GM12878 (cell line): ENCODE measurements around the gene WASF2. TPM values are rescaled to one million over a fixed set of nuclear protein-coding genes. Genes with fewer than 3 reads are reported as not detected.

Experiments
- ATAC-seq: fragments of 200-7000 bp; cut with Tn5 transposase; 3 replicates; pipeline ENCODE4 v1.9.1; 2020; ENCODE audit warnings: mild to moderate bottlenecking, moderate library complexity
- BruUV-seq: library from RNA; stranded (reverse); fragments of 400-500 nt; replicated peaks from 2 replicates; lab custom pipeline; 2021; lab: Mats Ljungman, UMichigan
- CTCF ChIA-PET: fragments of 300-600 bp; sonication (Branson Sonifier 250); formaldehyde crosslinking; extraction: SDS; loops from one replicate; lab custom pipeline; 2021; ENCODE audit warnings: inconsistent platforms; lab: Yijun Ruan, JAX
- POLR2A ChIA-PET: fragments of 350-600 bp; formaldehyde crosslinking; extraction: SDS; loops from one replicate; lab custom pipeline; 2021; ENCODE audit warnings: inconsistent platforms; lab: Charles Lee
- RAD21 ChIA-PET: fragments of 300-600 bp; sonication (Branson Sonifier 250); formaldehyde crosslinking; loops from one replicate; lab custom pipeline; 2023; ENCODE audit warnings: antibody characterized with exemption; ENCODE audit not compliant: unreplicated experiment; lab: Charles Lee
- SMC1A ChIA-PET: fragments of 300-600 bp; sonication (Branson Sonifier 250); formaldehyde crosslinking; loops from one replicate; lab custom pipeline; 2023; ENCODE audit not compliant: unreplicated experiment, uncharacterized antibody; lab: Charles Lee
- DNase-seq: peaks from one replicate; pipeline ENCODE4 v3.0.0-alpha.2; 2011; ENCODE audit warnings: low read depth, low spot score
- FAIRE-seq: peaks from 3 replicates; lab custom pipeline; 2011; peaks lifted over from hg19 to GRCh38; lab: Jason Lieb, UNC
- H2AFZ ChIP-seq: 2 replicates; pipeline ENCODE4 v1.6.0; 2011; ENCODE audit warnings: low read depth, low read length, control low read depth; ENCODE audit not compliant: control insufficient read depth
- H3K27ac ChIP-seq: 2 replicates; pipeline ENCODE4 v1.5.1; 2011; ENCODE audit warnings: control low read depth; ENCODE audit not compliant: control insufficient read depth, insufficient read depth
- H3K27me3 ChIP-seq, 2 experiments: replicated peaks in 1 of 2; 2 replicates each; pipeline versions ENCODE4 v1.6.0 to v1.6.1; 2011; ENCODE audit warnings: low read length in 1 of 2; ENCODE audit not compliant: control insufficient read depth in 2 of 2, insufficient read depth in 2 of 2
- H3K36me3 ChIP-seq, 2 experiments: 2 replicates each; pipeline ENCODE4 v1.5.1; 2011; ENCODE audit warnings: low read length in 1 of 2; ENCODE audit not compliant: control insufficient read depth in 2 of 2, insufficient read depth in 2 of 2
- H3K4me1 ChIP-seq: 2 replicates; pipeline ENCODE4 v1.6.1; 2011; ENCODE audit warnings: mild to moderate bottlenecking, low read length, moderate library complexity, mixed read lengths; ENCODE audit not compliant: control insufficient read depth, insufficient read depth
- H3K4me2 ChIP-seq: 2 replicates; pipeline ENCODE4 v1.6.0; 2011; ENCODE audit warnings: control low read depth; ENCODE audit not compliant: control insufficient read depth, insufficient read depth
- H3K4me3 ChIP-seq: fragments of 200-600 bp; sonication (generic); 2 replicates; pipeline ENCODE4 v1.5.1; 2016
- H3K79me2 ChIP-seq: 2 replicates; pipeline ENCODE4 v1.6.0; 2011; ENCODE audit warnings: low read length; ENCODE audit not compliant: control insufficient read depth, insufficient read depth
- H3K9ac ChIP-seq: 2 replicates; pipeline ENCODE4 v1.8.0; 2011; ENCODE audit warnings: low read length, control low read depth, mixed read lengths; ENCODE audit not compliant: control insufficient read depth, insufficient read depth
- H3K9me3 ChIP-seq: replicated peaks from 3 replicates; pipeline ENCODE4 v1.5.1; 2011; ENCODE audit warnings: mild to moderate bottlenecking, low read length; ENCODE audit not compliant: control insufficient read depth, insufficient read depth
- H4K20me1 ChIP-seq: 2 replicates; pipeline ENCODE4 v1.6.0; 2011; ENCODE audit not compliant: control insufficient read depth, insufficient read depth
- CBX3 ChIP-seq: fragments of 200-600 bp; sonication (generic); IDR thresholded peaks from 2 replicates; pipeline ENCODE4 v1.6.1; 2016; ENCODE audit warnings: low read depth, borderline replicate concordance
- CREB1 ChIP-seq: IDR thresholded peaks from 2 replicates; pipeline ENCODE4 v1.6.1; 2012; ENCODE audit warnings: low read depth, mild to moderate bottlenecking, inconsistent platforms
- CREM ChIP-seq: IDR thresholded peaks from 2 replicates; pipeline ENCODE4 v1.6.1; 2014; ENCODE audit warnings: antibody characterized with exemption, low read depth
- DPF2 ChIP-seq: fragments of 450-650 bp; IDR thresholded peaks from 2 replicates; pipeline ENCODE4 v1.6.1; 2017; ENCODE audit warnings: mild to moderate bottlenecking
- ELK1 ChIP-seq: IDR thresholded peaks from 2 replicates; pipeline ENCODE4 v1.6.1; 2012; ENCODE audit warnings: low read depth, low read length, improper control_type of control experiment
- FOXM1 ChIP-seq: IDR thresholded peaks from 2 replicates; pipeline ENCODE4 v1.6.1; 2012; ENCODE audit warnings: low read depth, mild to moderate bottlenecking, inconsistent platforms, low read length, moderate library complexity
- HCFC1 ChIP-seq: fragments of 150-350 bp; IDR thresholded peaks from 2 replicates; pipeline ENCODE4 v1.6.1; 2014; ENCODE audit warnings: low read length
- KAT2A ChIP-seq: conservative IDR thresholded peaks from 2 replicates; pipeline ENCODE4 v1.6.1; 2011; ENCODE audit warnings: low read depth, low read length; ENCODE audit not compliant: control insufficient read depth
- RFX5 ChIP-seq: IDR thresholded peaks from 2 replicates; pipeline ENCODE4 v1.6.1; 2011; ENCODE audit warnings: low read depth, low read length, improper control_type of control experiment
- SPI1 ChIP-seq: IDR thresholded peaks from 2 replicates; pipeline ENCODE4 v1.6.1; 2011; ENCODE audit warnings: low read depth, mild to moderate bottlenecking, low read length, moderate library complexity, borderline replicate concordance; ENCODE audit not compliant: insufficient read depth
- SRF ChIP-seq, 2 experiments: IDR thresholded peaks; 2 replicates each; pipeline ENCODE4 v1.6.1; 2011; ENCODE audit warnings: low read depth in 2 of 2, low read length in 2 of 2, mild to moderate bottlenecking in 1 of 2, moderate library complexity in 1 of 2
- WRNIP1 ChIP-seq: IDR thresholded peaks from 2 replicates; pipeline ENCODE4 v1.6.1; 2011; ENCODE audit warnings: low read depth, low read length, improper control_type of control experiment, borderline replicate concordance
- ZNF274 ChIP-seq: IDR thresholded peaks from one replicate; pipeline ENCODE4 v1.8.0; 2011; ENCODE audit not compliant: insufficient read length, insufficient read depth
- WGBS: methylation state at CpG from one replicate; pipeline ENCODE4 v1.1.6; 2016; ENCODE audit warnings: low lambda C conversion rate; ENCODE audit not compliant: insufficient replicate concordance, insufficient coverage; ENCODE audit errors: missing lambda C conversion rate; 5-methylcytosine and 5-hydroxymethylcytosine counted together
- in situ Hi-C: fragments of 300-500 bp; cut with MboI; formaldehyde crosslinking; loops from 9 replicates; pipeline ENCODE4 v1.14.3; 2018; ENCODE audit warnings: mixed read lengths
- intact Hi-C: fragments of 100-400 bp; cut with micrococcal nuclease; formaldehyde crosslinking; loops from one replicate; pipeline ENCODE4 v1.14.2; 2022; ENCODE audit not compliant: unreplicated experiment
- polyA plus RNA-seq, 11 experiments: library from polyadenylated mRNA; depleted of rRNA in 4 of 11; unstranded in 6 of 11; stranded (reverse) in 5 of 11; fragments of >200 nt; fragmentation: Nextera tagmentation in 4 of 11; fragmentation: Illumina TruSeq in 1 of 11; extraction: Ambion mirVana in 4 of 11; extraction: Trizol in 1 of 11; gene quantifications; 1 replicate in 1 of 11; 2 replicates in 10 of 11; pipeline versions ENCODE4 v1.2.1 to v1.2.3, GENCODE V29; 2011 to 2016; ENCODE audit warnings: inconsistent platforms in 2 of 11, missing spikeins in 2 of 11, low read depth in 1 of 11
- total RNA-seq, 4 experiments: library from RNA; depleted of rRNA in 3 of 4; stranded (reverse); fragments of >200 nt in 3 of 4; fragmentation: Illumina TruSeq in 1 of 4; extraction: Trizol in 1 of 4; gene quantifications; 2 replicates each; pipeline versions ENCODE4 v1.2.1 to v1.2.3, GENCODE V29; 2013 to 2021
- TF ChIP-seq, protein P1 (sequence below): IDR thresholded peaks from 2 replicates; pipeline ENCODE4 v1.6.1; 2011; ENCODE audit warnings: low read depth, mild to moderate bottlenecking, low read length, moderate library complexity, borderline replicate concordance; ENCODE audit errors: extremely low read depth
- TF ChIP-seq, protein P2 (sequence below): fragments of 450-650 bp; IDR thresholded peaks from 2 replicates; pipeline ENCODE4 v1.6.1; 2016; ENCODE audit warnings: mild to moderate bottlenecking

Gene WASF2
- total and polyA plus RNA-seq, 10 of the 15 experiments (the other 5 are each of a cell fraction or from before 2014, with no cell fraction given), result 7.0 to 111 (median 37.1) TPM

- TF ChIP-seq ELK1 (no peak), SPI1 (no peak), CBX3 (no peak), CREM (no peak), SRF (IDR thresholded peaks at IDR 0.05; ENCODE audit: low read depth in 2 of 2, low read length in 2 of 2) (no peak), WRNIP1 (no peak), FOXM1 (no peak)
- TF ChIP-seq, protein P1, sequence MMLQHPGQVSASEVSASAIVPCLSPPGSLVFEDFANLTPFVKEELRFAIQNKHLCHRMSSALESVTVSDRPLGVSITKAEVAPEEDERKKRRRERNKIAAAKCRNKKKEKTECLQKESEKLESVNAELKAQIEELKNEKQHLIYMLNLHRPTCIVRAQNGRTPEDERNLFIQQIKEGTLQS, result no peak
- TF ChIP-seq, all 136 proteins: peak for 0
Observed at GRCh38 chr1:27536767-27537166, 46.8 kb upstream of the WASF2 start (continued).

DNA sequence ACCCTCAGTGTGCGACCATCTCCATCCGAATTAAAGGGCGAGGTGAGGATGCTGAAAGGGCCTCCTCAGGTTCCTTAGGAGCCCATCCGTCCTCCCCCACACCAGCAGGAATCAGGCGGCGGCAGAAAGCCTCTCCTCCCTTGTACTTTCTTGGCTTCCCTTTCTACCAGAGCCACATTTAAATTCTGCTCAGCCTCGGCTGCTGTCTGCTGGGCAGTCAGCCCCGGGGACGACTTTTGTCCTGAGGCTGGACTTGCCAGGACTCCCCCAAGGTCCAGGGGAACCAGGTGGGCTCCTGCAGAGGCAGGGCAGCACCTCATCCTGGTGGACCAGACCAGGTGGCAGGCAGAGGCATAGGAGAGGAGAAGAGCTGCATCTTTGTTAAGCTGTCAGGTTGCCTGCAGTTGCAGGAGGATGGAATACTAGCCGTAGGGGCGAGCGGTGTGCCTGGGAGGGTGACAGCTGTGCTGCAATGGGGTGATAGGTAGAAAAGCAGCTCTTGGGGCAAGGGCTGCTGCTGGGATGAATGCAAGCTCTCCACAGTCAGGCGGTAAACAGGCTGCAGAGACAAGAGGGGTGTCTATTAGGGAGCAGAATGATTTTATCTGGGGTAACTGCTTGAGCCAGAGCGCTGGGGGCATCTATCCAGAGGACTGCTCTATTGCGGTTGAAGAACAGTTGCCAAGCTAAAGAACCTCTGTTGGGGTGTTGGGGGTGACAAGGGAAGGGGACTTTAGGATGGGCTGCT is 46.2 kb upstream of the WASF2 start:
- POLR2A ChIA-PET, result no interaction called here
- CTCF ChIA-PET, result interaction anchor here (1.3 kb wide), 1 partner anchor 120 kb away, joined by 3 read pairs; no protein-coding TSS in a partner anchor
- FAIRE-seq, result no peak

More for the DNA sequence above, 46.2 kb upstream of the WASF2 start:
- no peak for ATAC-seq
- Histone ChIP-seq H3K27ac (no peak overlapping the region), H3K27me3 (no peaks in the 10 kb centered on the region), H3K9me3 (no peaks in the 10 kb centered on the region), H3K4me2 (no peak overlapping the region), H3K4me1 (no peaks in the 10 kb centered on the region), H3K4me3 (no peak overlapping the region), H4K20me1 (no peaks in the 10 kb centered on the region), H3K36me3 (no peaks in the 10 kb centered on the region)
- intact Hi-C loops, result no loop called here
- no peak for DNase-seq
- WGBS, result 63% methylated on average over 15 of the region's 15 CpGs
- RAD21 ChIA-PET, result no interaction called here
- in situ Hi-C loops, result no loop called here
- no TSS peak for BruUV-seq
- TF ChIP-seq CREM (no peak), DPF2 (no peak), KAT2A (no peak), HCFC1 (no peak), RFX5 (no peak), CREB1 (no peak), ZNF274 (no peak)
- TF ChIP-seq, protein P2, sequence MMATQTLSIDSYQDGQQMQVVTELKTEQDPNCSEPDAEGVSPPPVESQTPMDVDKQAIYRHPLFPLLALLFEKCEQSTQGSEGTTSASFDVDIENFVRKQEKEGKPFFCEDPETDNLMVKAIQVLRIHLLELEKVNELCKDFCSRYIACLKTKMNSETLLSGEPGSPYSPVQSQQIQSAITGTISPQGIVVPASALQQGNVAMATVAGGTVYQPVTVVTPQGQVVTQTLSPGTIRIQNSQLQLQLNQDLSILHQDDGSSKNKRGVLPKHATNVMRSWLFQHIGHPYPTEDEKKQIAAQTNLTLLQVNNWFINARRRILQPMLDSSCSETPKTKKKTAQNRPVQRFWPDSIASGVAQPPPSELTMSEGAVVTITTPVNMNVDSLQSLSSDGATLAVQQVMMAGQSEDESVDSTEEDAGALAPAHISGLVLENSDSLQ, result no peak
- TF ChIP-seq, all 136 proteins: peak for 0
- SMC1A ChIA-PET, result interaction anchor here (1.6 kb wide), 1 partner anchor 71 kb away, joined by 4 read pairs; no protein-coding TSS in a partner anchor
- Histone ChIP-seq H3K9ac (no peak overlapping the region), H3K79me2 (no peaks in the 10 kb centered on the region), H2AFZ (no peak overlapping the region)
